SK-N-SH treated with all-trans-retinoic acid at 6 μM for 48 hours (cell line): ENCODE results near the gene CTDSP1.

ENCODE experiments used
- ATAC-seq: fragments of 200-7000 bp; cut with Tn5 transposase; 3 replicates; pipeline ENCODE4 v1.9.1; 2020; ENCODE audit warnings: mild to moderate bottlenecking, moderate library complexity
- ARNTL ChIP-seq: fragments of 450-650 bp; formaldehyde crosslinking; IDR thresholded peaks from 2 replicates; pipeline ENCODE4 v1.5.0; 2020; ENCODE audit warnings: low read depth, mild to moderate bottlenecking, moderate library complexity, borderline replicate concordance
- BACH2 ChIP-seq: fragments of 250-450 bp; sonication (Bioruptor Pico); IDR thresholded peaks from 2 replicates; pipeline ENCODE4 v1.9.0; 2021; ENCODE audit warnings: mild to moderate bottlenecking, borderline replicate concordance
- CSDC2 ChIP-seq: fragments of 250-450 bp; sonication (Bioruptor Pico); IDR thresholded peaks from 2 replicates; pipeline ENCODE4 v1.5.0; 2020; ENCODE audit warnings: mild to moderate bottlenecking, moderate library complexity
- ESRRG ChIP-seq: fragments of 250-450 bp; sonication (Bioruptor Pico); IDR thresholded peaks from 2 replicates; pipeline ENCODE4 v1.6.1; 2021; ENCODE audit warnings: mild to moderate bottlenecking
- GLIS3 ChIP-seq: fragments of 250-450 bp; sonication (Bioruptor Pico); IDR thresholded peaks from 2 replicates; pipeline ENCODE4 v1.5.0; 2020; ENCODE audit warnings: mild to moderate bottlenecking, moderate library complexity
- ISL1 ChIP-seq: fragments of 250-450 bp; sonication (Bioruptor Pico); IDR thresholded peaks from 2 replicates; pipeline ENCODE4 v2.1.2; 2022; ENCODE audit warnings: mild to moderate bottlenecking, moderate library complexity
- OSR1 ChIP-seq: fragments of 250-450 bp; sonication (Bioruptor Pico); IDR thresholded peaks from 2 replicates; pipeline ENCODE4 v1.8.0; 2022; ENCODE audit warnings: moderate library complexity, mild to moderate bottlenecking, inconsistent platforms
- RARB ChIP-seq: fragments of 250-450 bp; sonication (Bioruptor Pico); IDR thresholded peaks from 2 replicates; pipeline ENCODE4 v1.8.0; 2021; ENCODE audit warnings: mild to moderate bottlenecking, moderate library complexity
- SNAI2 ChIP-seq: fragments of 250-450 bp; sonication (Bioruptor Pico); IDR thresholded peaks from 2 replicates; pipeline ENCODE4 v1.5.0; 2020; ENCODE audit warnings: mild to moderate bottlenecking, moderate library complexity
- TCF4 ChIP-seq: fragments of 250-450 bp; sonication (Bioruptor Pico); IDR thresholded peaks from 2 replicates; pipeline ENCODE4 v1.8.0; 2021; ENCODE audit warnings: mild to moderate bottlenecking, moderate library complexity, borderline replicate concordance
- TOX ChIP-seq: fragments of 250-450 bp; sonication (Bioruptor Pico); IDR thresholded peaks from 2 replicates; pipeline ENCODE4 v1.8.0; 2021; ENCODE audit warnings: mild to moderate bottlenecking, moderate library complexity, borderline replicate concordance
- ZC3H10 ChIP-seq: fragments of 250-450 bp; sonication (Bioruptor Pico); IDR thresholded peaks from 2 replicates; pipeline ENCODE4 v1.5.1; 2021; ENCODE audit warnings: mild to moderate bottlenecking, moderate library complexity
- ZFP30 ChIP-seq: fragments of 450-650 bp; formaldehyde crosslinking; IDR thresholded peaks from 2 replicates; pipeline ENCODE4 v1.5.0; 2022; ENCODE audit warnings: mild to moderate bottlenecking, moderate library complexity
- ZNF565 ChIP-seq: fragments of 450-650 bp; formaldehyde crosslinking; conservative IDR thresholded peaks from 2 replicates; pipeline ENCODE4 v1.5.0; 2020; ENCODE audit warnings: low read depth, mild to moderate bottlenecking, moderate library complexity
- ZNF70 ChIP-seq: fragments of 450-650 bp; formaldehyde crosslinking; IDR thresholded peaks from 2 replicates; pipeline ENCODE4 v1.5.0; 2020; ENCODE audit warnings: mild to moderate bottlenecking, moderate library complexity
- TF ChIP-seq, protein P1 (sequence below): fragments of 250-450 bp; sonication (Bioruptor Pico); IDR thresholded peaks from 2 replicates; pipeline ENCODE4 v1.5.0; 2020; ENCODE audit warnings: mild to moderate bottlenecking, moderate library complexity
- TF ChIP-seq, protein P2 (sequence below): fragments of 250-450 bp; sonication (Bioruptor Pico); IDR thresholded peaks from 2 replicates; pipeline ENCODE4 v1.5.1; 2021; ENCODE audit warnings: mild to moderate bottlenecking, moderate library complexity
- TF ChIP-seq, protein P3 (sequence below): fragments of 250-450 bp; sonication (Bioruptor Pico); IDR thresholded peaks from 2 replicates; pipeline ENCODE4 v1.5.1; 2020; ENCODE audit warnings: low read depth, mild to moderate bottlenecking, moderate library complexity
- TF ChIP-seq, protein P4 (sequence below): fragments of 250-450 bp; sonication (Bioruptor Pico); IDR thresholded peaks from 2 replicates; pipeline ENCODE4 v1.8.0; 2021; ENCODE audit warnings: low read depth, mild to moderate bottlenecking, moderate library complexity, borderline replicate concordance
- TF ChIP-seq, protein P5 (sequence below): fragments of 250-450 bp; sonication (Bioruptor Pico); IDR thresholded peaks from 2 replicates; pipeline ENCODE4 v1.8.0; 2020; ENCODE audit warnings: mild to moderate bottlenecking, moderate library complexity, borderline replicate concordance

The CTDSP1 gene

DNA sequence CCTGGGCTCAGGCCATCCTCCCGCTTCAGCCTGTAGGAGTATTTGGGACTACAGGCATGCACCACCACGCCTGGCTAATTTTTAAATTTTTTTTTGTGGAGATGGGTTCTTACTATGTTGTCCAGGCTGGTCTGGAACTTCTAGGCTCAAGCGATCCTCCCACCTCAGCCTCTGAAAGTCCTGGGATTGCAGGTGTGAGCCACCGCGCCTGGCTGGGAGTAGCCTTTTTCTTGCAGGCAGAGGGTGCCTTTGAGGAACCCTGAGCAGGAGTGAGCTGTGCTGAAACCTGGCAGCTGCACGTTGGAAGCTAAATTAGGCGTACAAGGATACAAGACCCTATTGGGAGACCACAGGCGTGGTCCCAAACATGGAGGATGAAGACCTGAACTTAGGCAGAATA is 8.0 kb downstream of the CTDSP1 start:
- no peak for ATAC-seq

GRCh38 chr2:218418321-218418716 is 18.7 kb downstream of the CTDSP1 start:
- no peak for ATAC-seq
- TF ChIP-seq ZNF70 (CRISPR knock-in tag), result no peak
- TF ChIP-seq ARNTL (CRISPR knock-in tag), result no peak
- TF ChIP-seq CSDC2 (CRISPR knock-in tag), result no peak
- TF ChIP-seq ESRRG (CRISPR knock-in tag), result no peak
- TF ChIP-seq, protein P1, sequence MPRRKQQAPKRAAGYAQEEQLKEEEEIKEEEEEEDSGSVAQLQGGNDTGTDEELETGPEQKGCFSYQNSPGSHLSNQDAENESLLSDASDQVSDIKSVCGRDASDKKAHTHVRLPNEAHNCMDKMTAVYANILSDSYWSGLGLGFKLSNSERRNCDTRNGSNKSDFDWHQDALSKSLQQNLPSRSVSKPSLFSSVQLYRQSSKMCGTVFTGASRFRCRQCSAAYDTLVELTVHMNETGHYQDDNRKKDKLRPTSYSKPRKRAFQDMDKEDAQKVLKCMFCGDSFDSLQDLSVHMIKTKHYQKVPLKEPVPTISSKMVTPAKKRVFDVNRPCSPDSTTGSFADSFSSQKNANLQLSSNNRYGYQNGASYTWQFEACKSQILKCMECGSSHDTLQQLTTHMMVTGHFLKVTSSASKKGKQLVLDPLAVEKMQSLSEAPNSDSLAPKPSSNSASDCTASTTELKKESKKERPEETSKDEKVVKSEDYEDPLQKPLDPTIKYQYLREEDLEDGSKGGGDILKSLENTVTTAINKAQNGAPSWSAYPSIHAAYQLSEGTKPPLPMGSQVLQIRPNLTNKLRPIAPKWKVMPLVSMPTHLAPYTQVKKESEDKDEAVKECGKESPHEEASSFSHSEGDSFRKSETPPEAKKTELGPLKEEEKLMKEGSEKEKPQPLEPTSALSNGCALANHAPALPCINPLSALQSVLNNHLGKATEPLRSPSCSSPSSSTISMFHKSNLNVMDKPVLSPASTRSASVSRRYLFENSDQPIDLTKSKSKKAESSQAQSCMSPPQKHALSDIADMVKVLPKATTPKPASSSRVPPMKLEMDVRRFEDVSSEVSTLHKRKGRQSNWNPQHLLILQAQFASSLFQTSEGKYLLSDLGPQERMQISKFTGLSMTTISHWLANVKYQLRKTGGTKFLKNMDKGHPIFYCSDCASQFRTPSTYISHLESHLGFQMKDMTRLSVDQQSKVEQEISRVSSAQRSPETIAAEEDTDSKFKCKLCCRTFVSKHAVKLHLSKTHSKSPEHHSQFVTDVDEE, result no peak
- no peak for TF ChIP-seq ISL1 (CRISPR knock-in tag)
- no peak for TF ChIP-seq OSR1 (CRISPR knock-in tag)
- TF ChIP-seq SNAI2, result no peak
- TF ChIP-seq RARB, result no peak
- TF ChIP-seq, protein P2, sequence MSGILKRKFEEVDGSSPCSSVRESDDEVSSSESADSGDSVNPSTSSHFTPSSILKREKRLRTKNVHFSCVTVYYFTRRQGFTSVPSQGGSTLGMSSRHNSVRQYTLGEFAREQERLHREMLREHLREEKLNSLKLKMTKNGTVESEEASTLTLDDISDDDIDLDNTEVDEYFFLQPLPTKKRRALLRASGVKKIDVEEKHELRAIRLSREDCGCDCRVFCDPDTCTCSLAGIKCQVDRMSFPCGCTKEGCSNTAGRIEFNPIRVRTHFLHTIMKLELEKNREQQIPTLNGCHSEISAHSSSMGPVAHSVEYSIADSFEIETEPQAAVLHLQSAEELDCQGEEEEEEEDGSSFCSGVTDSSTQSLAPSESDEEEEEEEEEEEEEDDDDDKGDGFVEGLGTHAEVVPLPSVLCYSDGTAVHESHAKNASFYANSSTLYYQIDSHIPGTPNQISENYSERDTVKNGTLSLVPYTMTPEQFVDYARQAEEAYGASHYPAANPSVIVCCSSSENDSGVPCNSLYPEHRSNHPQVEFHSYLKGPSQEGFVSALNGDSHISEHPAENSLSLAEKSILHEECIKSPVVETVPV (CRISPR knock-in tag), result no peak
- no peak for TF ChIP-seq GLIS3
- TF ChIP-seq, protein P3, sequence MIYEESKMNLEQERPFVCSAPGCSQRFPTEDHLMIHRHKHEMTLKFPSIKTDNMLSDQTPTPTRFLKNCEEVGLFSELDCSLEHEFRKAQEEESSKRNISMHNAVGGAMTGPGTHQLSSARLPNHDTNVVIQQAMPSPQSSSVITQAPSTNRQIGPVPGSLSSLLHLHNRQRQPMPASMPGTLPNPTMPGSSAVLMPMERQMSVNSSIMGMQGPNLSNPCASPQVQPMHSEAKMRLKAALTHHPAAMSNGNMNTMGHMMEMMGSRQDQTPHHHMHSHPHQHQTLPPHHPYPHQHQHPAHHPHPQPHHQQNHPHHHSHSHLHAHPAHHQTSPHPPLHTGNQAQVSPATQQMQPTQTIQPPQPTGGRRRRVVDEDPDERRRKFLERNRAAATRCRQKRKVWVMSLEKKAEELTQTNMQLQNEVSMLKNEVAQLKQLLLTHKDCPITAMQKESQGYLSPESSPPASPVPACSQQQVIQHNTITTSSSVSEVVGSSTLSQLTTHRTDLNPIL (CRISPR knock-in tag), result no peak

More for the DNA sequence above, 8.0 kb downstream of the CTDSP1 start:
- TF ChIP-seq TOX (CRISPR knock-in tag) (no peak), BACH2 (no peak), ARNTL (CRISPR knock-in tag) (no peak), SNAI2 (no peak), CSDC2 (CRISPR knock-in tag) (no peak), OSR1 (CRISPR knock-in tag) (no peak), RARB (no peak), ZC3H10 (CRISPR knock-in tag) (no peak), GLIS3 (no peak), ZNF70 (CRISPR knock-in tag) (no peak), ZNF565 (CRISPR knock-in tag) (no peak), ESRRG (CRISPR knock-in tag) (no peak), TCF4 (no peak), ZFP30 (CRISPR knock-in tag) (no peak)
- TF ChIP-seq, protein P4, sequence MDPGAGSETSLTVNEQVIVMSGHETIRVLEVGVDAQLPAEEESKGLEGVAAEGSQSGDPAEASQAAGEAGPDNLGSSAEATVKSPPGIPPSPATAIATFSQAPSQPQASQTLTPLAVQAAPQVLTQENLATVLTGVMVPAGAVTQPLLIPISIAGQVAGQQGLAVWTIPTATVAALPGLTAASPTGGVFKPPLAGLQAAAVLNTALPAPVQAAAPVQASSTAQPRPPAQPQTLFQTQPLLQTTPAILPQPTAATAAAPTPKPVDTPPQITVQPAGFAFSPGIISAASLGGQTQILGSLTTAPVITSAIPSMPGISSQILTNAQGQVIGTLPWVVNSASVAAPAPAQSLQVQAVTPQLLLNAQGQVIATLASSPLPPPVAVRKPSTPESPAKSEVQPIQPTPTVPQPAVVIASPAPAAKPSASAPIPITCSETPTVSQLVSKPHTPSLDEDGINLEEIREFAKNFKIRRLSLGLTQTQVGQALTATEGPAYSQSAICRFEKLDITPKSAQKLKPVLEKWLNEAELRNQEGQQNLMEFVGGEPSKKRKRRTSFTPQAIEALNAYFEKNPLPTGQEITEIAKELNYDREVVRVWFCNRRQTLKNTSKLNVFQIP (CRISPR knock-in tag), result no peak
- TF ChIP-seq, protein P1, result no peak
- TF ChIP-seq, protein P5, sequence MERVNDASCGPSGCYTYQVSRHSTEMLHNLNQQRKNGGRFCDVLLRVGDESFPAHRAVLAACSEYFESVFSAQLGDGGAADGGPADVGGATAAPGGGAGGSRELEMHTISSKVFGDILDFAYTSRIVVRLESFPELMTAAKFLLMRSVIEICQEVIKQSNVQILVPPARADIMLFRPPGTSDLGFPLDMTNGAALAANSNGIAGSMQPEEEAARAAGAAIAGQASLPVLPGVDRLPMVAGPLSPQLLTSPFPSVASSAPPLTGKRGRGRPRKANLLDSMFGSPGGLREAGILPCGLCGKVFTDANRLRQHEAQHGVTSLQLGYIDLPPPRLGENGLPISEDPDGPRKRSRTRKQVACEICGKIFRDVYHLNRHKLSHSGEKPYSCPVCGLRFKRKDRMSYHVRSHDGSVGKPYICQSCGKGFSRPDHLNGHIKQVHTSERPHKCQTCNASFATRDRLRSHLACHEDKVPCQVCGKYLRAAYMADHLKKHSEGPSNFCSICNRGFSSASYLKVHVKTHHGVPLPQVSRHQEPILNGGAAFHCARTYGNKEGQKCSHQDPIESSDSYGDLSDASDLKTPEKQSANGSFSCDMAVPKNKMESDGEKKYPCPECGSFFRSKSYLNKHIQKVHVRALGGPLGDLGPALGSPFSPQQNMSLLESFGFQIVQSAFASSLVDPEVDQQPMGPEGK (CRISPR knock-in tag), result no peak
- TF ChIP-seq, protein P2 (CRISPR knock-in tag), result no peak
- TF ChIP-seq, protein P3 (CRISPR knock-in tag), result no peak
